OCI-LY7 (cell line): Measurements from ENCODE around the gene GGCX. TPM values are rescaled to one million over a fixed set of nuclear protein-coding genes. Genes with fewer than 3 reads are reported as not detected.

ENCODE experiments used
- BruUV-seq: library from RNA; stranded (reverse); fragments of 400-500 nt; replicated peaks from 2 replicates; lab custom pipeline; 2021; lab: Mats Ljungman, UMichigan
- CTCF ChIA-PET: fragments of 300-600 bp; sonication (Branson Sonifier 250); formaldehyde crosslinking; loops from one replicate; lab custom pipeline; 2022; ENCODE audit warnings: antibody characterized with exemption; ENCODE audit not compliant: unreplicated experiment; lab: Charles Lee
- POLR2A ChIA-PET: fragments of 300-600 bp; sonication (Branson Sonifier 250); formaldehyde crosslinking; loops from one replicate; lab custom pipeline; 2022; ENCODE audit warnings: antibody characterized with exemption; lab: Charles Lee
- DNase-seq: peaks from one replicate; pipeline ENCODE4 v3.0.0-alpha.2; 2015; ENCODE audit warnings: low spot score
- H2AFZ ChIP-seq: fragments of 200-600 bp; sonication (generic), shearing (Covaris generic); 2 replicates; pipeline ENCODE4 v1.6.1; 2014; ENCODE audit warnings: mild to moderate bottlenecking, antibody characterized with exemption, low read length, moderate library complexity
- H3K27ac ChIP-seq: fragments of 200-600 bp; sonication (generic); 2 replicates; pipeline ENCODE4 v1.5.1; 2014; ENCODE audit warnings: mixed run types, low read depth, mild to moderate bottlenecking, moderate library complexity, low read length, inconsistent platforms; ENCODE audit not compliant: poor library complexity, severe bottlenecking
- H3K36me3 ChIP-seq: fragments of 200-600 bp; sonication (generic); 2 replicates; pipeline ENCODE4 v1.6.1; 2014; ENCODE audit warnings: mild to moderate bottlenecking, antibody characterized with exemption, low read length, moderate library complexity, mixed read lengths; ENCODE audit not compliant: insufficient read depth
- H3K4me1 ChIP-seq: fragments of 200-600 bp; sonication (generic); 2 replicates; pipeline ENCODE4 v1.5.1; 2014; ENCODE audit warnings: mild to moderate bottlenecking, low read length; ENCODE audit not compliant: insufficient read depth, poor library complexity, severe bottlenecking
- H3K4me2 ChIP-seq: fragments of 200-600 bp; sonication (generic); 2 replicates; pipeline ENCODE4 v1.6.1; 2014; ENCODE audit warnings: mild to moderate bottlenecking, low read length
- H3K4me3 ChIP-seq: fragments of 200-600 bp; sonication (generic); 2 replicates; pipeline ENCODE4 v1.5.1; 2014; ENCODE audit warnings: mild to moderate bottlenecking, low read depth, low read length; ENCODE audit not compliant: poor library complexity, severe bottlenecking
- H3K79me2 ChIP-seq: fragments of 200-600 bp; sonication (generic); 2 replicates; pipeline ENCODE4 v1.6.1; 2016; ENCODE audit warnings: low read depth, mild to moderate bottlenecking, low read length, moderate library complexity, mixed read lengths; ENCODE audit not compliant: insufficient read depth
- H3K9me2 ChIP-seq: fragments of 200-600 bp; sonication (generic); 2 replicates; pipeline ENCODE4 v1.6.1; 2016; ENCODE audit warnings: mild to moderate bottlenecking, low read length, mixed read lengths; ENCODE audit not compliant: insufficient read depth
- H3K9me3 ChIP-seq: fragments of 200-600 bp; sonication (generic); 2 replicates; pipeline ENCODE4 v1.6.1; 2014; ENCODE audit warnings: mild to moderate bottlenecking, mixed run types, low read length, mixed read lengths
- H4K20me1 ChIP-seq: fragments of 200-600 bp; sonication (generic); 2 replicates; pipeline ENCODE4 v1.6.1; 2014; ENCODE audit warnings: mild to moderate bottlenecking, antibody characterized with exemption, low read length, moderate library complexity, mixed read lengths; ENCODE audit not compliant: insufficient read depth
- CTCF ChIP-seq: fragments of 200-600 bp; sonication (generic); conservative IDR thresholded peaks from 2 replicates; pipeline ENCODE4 v1.5.1; 2014; ENCODE audit warnings: mild to moderate bottlenecking, antibody characterized with exemption, low read length, moderate library complexity, mixed read lengths
- EZH2phosphoT487 ChIP-seq: fragments of 200-600 bp; sonication (generic); IDR thresholded peaks from 2 replicates; pipeline ENCODE4 v1.6.1; 2018; ENCODE audit warnings: low read depth, borderline replicate concordance, mild to moderate bottlenecking, mixed run types, antibody characterized with exemption, low read length, moderate library complexity, mixed read lengths
- intact Hi-C: fragments of 100-400 bp; cut with micrococcal nuclease; formaldehyde crosslinking; loops from one replicate; pipeline ENCODE4 v1.10.0; 2022; ENCODE audit not compliant: unreplicated experiment
- total RNA-seq, 2 experiments: library from RNA; depleted of rRNA in 1 of 2; stranded (reverse); fragments of >200 nt in 1 of 2; shearing (Covaris generic) in 1 of 2; gene quantifications; 2 replicates each; pipeline ENCODE4 v1.2.3, GENCODE V29; 2014 to 2022

The GGCX gene
- total RNA-seq, 2 experiments from 2014 or later = 32.5 to 33.3 TPM

GRCh38 chr2:85597241-85597640, 35.9 kb upstream of the GGCX start:
- Histone ChIP-seq H3K36me3 (peaks cover 8% of the 10 kb centered on the region; the same call in 1 of the 2 replicates), H3K4me1 (peaks cover 28% of the 10 kb centered on the region), H3K9me3 (no peaks in the 10 kb centered on the region), H3K27ac (no peak overlapping the region), H3K79me2 (peaks cover 12% of the 10 kb centered on the region; the same call in 1 of the 2 replicates), H2AFZ (no peak overlapping the region), H3K9me2 (no peaks in the 10 kb centered on the region), H3K4me3 (no peak overlapping the region), H4K20me1 (no peaks in the 10 kb centered on the region), H3K4me2 (no peak overlapping the region)
- BruUV-seq = no TSS peak
- no peak for DNase-seq
- intact Hi-C loops = no loop called here
- POLR2A ChIA-PET = interaction anchor here (0.6 to 3.9 kb wide), 5 partner anchors 8 to 20 kb away, joined by 3 to 34 read pairs (median 19); partner anchors contain the start of genes C2orf68 and VAMP8
- TF ChIP-seq EZH2phosphoT487 (no peak), CTCF (no peak)
- CTCF ChIA-PET = interaction anchor here (0.8 kb wide), 1 partner anchor 10 kb away, joined by 3 read pairs; no protein-coding TSS in a partner anchor

- Histone ChIP-seq H3K9me2 (no peaks in the 10 kb centered on the region), H3K27ac (no peak overlapping the region), H3K4me3 (peak overlapping the region; percentile 89), H3K36me3 (peaks cover 8% of the 10 kb centered on the region; the same call in 1 of the 2 replicates), H4K20me1 (no peaks in the 10 kb centered on the region), H3K9me3 (no peaks in the 10 kb centered on the region), H2AFZ (no peak overlapping the region), H3K79me2 (peaks cover 12% of the 10 kb centered on the region; the same call in 1 of the 2 replicates), H3K4me1 (peaks cover 23% of the 10 kb centered on the region), H3K4me2 (peak overlapping the region; percentile 87)
- BruUV-seq = no TSS peak
- intact Hi-C loops = no loop called here
- ChIA-PET POLR2A (interaction anchor here (0.6 to 3.9 kb wide), 7 partner anchors 9 to 60 kb away, joined by 3 to 34 read pairs (median 6); partner anchors contain the start of genes C2orf68, MAT2A and VAMP8), CTCF (interaction anchor here (0.6 to 0.8 kb wide), 2 partner anchors 9 to 798 kb away, joined by 3 to 4 read pairs; no protein-coding TSS in a partner anchor)
- DNase-seq = no peak
- TF ChIP-seq EZH2phosphoT487 (no peak), CTCF (no peak)
Measured at GRCh38 chr2:85596486-85597143, 35.3 kb upstream of the GGCX start.
